Rectal smooth muscle tissue (tissue), 1 donor: ENCODE measurements around the gene ALDH9A1.

Experiments
- H3K27ac ChIP-seq: one replicate; pipeline ENCODE4 v1.7.0; 2013; ENCODE audit warnings: low read depth, low read length, inconsistent platforms
- H3K27me3 ChIP-seq: one replicate; pipeline ENCODE4 v1.7.0; 2013; ENCODE audit warnings: low read length; ENCODE audit not compliant: control insufficient read depth, insufficient read depth
- H3K36me3 ChIP-seq: one replicate; pipeline ENCODE4 v1.7.0; 2013; ENCODE audit warnings: low read length; ENCODE audit not compliant: control insufficient read depth, insufficient read depth
- H3K4me1 ChIP-seq: one replicate; pipeline ENCODE4 v1.7.0; 2013; ENCODE audit warnings: low read length; ENCODE audit not compliant: control insufficient read depth, insufficient read depth
- H3K4me3 ChIP-seq: one replicate; pipeline ENCODE4 v1.7.0; 2013; ENCODE audit warnings: low read length
- H3K9ac ChIP-seq: one replicate; pipeline ENCODE4 v1.7.0; 2013; ENCODE audit warnings: low read length

Gene ALDH9A1

GRCh38 chr1:165635823-165636222 is 62.5 kb downstream of the ALDH9A1 start:
- H3K36me3 ChIP-seq = peaks cover 5% of the 10 kb centered on the region
- peaks cover 12% of the 10 kb centered on the region for H3K4me1 ChIP-seq
- no peaks in the 10 kb centered on the region for H3K27me3 ChIP-seq
- H3K27ac ChIP-seq = no peak overlapping the region
- H3K4me3 ChIP-seq = no peak overlapping the region
- H3K9ac ChIP-seq = no peak overlapping the region

GRCh38 chr1:165635329-165635728 is 63.0 kb downstream of the ALDH9A1 start:
- Histone ChIP-seq H3K27ac (no peak overlapping the region), H3K4me1 (peaks cover 12% of the 10 kb centered on the region), H3K36me3 (peaks cover 5% of the 10 kb centered on the region), H3K9ac (no peak overlapping the region), H3K4me3 (no peak overlapping the region), H3K27me3 (no peaks in the 10 kb centered on the region)

- Histone ChIP-seq H3K27ac (no peak overlapping the region), H3K27me3 (no peaks in the 10 kb centered on the region), H3K4me1 (peaks cover 12% of the 10 kb centered on the region), H3K9ac (no peak overlapping the region), H3K36me3 (peaks cover 5% of the 10 kb centered on the region), H3K4me3 (no peak overlapping the region)
These were observed 64.0 kb downstream of the ALDH9A1 start for GRCh38 chr1:165634154-165634921.

- no peaks in the 10 kb centered on the region for H3K27me3 ChIP-seq
- H3K36me3 ChIP-seq = no peaks in the 10 kb centered on the region
- no peak overlapping the region for H3K9ac ChIP-seq
- no peak overlapping the region for H3K4me3 ChIP-seq
- no peak overlapping the region for H3K27ac ChIP-seq
- peaks cover 12% of the 10 kb centered on the region for H3K4me1 ChIP-seq
These were observed 64.7 kb downstream of the ALDH9A1 start for GRCh38 chr1:165633614-165634013.

- peak overlapping the region; percentile 90 for H3K4me3 ChIP-seq
- H3K27me3 ChIP-seq = no peaks in the 10 kb centered on the region
- peaks cover 12% of the 10 kb centered on the region for H3K4me1 ChIP-seq
- no peak overlapping the region for H3K27ac ChIP-seq
- no peak overlapping the region for H3K9ac ChIP-seq
- no peaks in the 10 kb centered on the region for H3K36me3 ChIP-seq
These were observed 65.9 kb downstream of the ALDH9A1 start for GRCh38 chr1:165632491-165632890.

GRCh38 chr1:165632152-165632469 is 66.3 kb downstream of the ALDH9A1 start:
- peaks cover 12% of the 10 kb centered on the region for H3K4me1 ChIP-seq
- peak overlapping the region; percentile 53 for H3K9ac ChIP-seq
- H3K36me3 ChIP-seq = no peaks in the 10 kb centered on the region
- peak overlapping the region; percentile 90 for H3K4me3 ChIP-seq
- H3K27me3 ChIP-seq = no peaks in the 10 kb centered on the region
- peak overlapping the region; percentile 91 for H3K27ac ChIP-seq

GRCh38 chr1:165631342-165632151 is 66.8 kb downstream of the ALDH9A1 start:
- H3K9ac ChIP-seq = peak overlapping the region; percentile 53
- peaks cover 12% of the 10 kb centered on the region for H3K4me1 ChIP-seq

GRCh38 chr1:165630629-165631341 is 67.6 kb downstream of the ALDH9A1 start, which contains the start of gene MGST3:
TSS of gene MGST3 (plus strand) at chr1:165631234. CDS start at chr1:165649848, 18,614 bp downstream.
- peak within 1 kb of the TSS; percentile 90 for H3K4me3 ChIP-seq
- peak within 1 kb of the TSS; percentile 91 for H3K27ac ChIP-seq
- no peaks in the 10 kb centered on the region for H3K36me3 ChIP-seq
- H3K27me3 ChIP-seq = no peaks in the 10 kb centered on the region
- peak within 1 kb of the TSS; percentile 59 for H3K9ac ChIP-seq
- peaks cover 12% of the 10 kb centered on the region for H3K4me1 ChIP-seq

More at GRCh38 chr1:165631342-165632151, 66.8 kb downstream of the ALDH9A1 start:
- H3K36me3 ChIP-seq = no peaks in the 10 kb centered on the region
- H3K27ac ChIP-seq = peak overlapping the region; percentile 91
- peak overlapping the region; percentile 90 for H3K4me3 ChIP-seq
- H3K27me3 ChIP-seq = no peaks in the 10 kb centered on the region

GRCh38 chr1:165629848-165630628 is 68.3 kb downstream of the ALDH9A1 start:
- Histone ChIP-seq H3K27ac (peak overlapping the region; percentile 91), H3K9ac (peak overlapping the region; percentile 59), H3K4me3 (peak overlapping the region; percentile 90), H3K4me1 (peaks cover 12% of the 10 kb centered on the region), H3K36me3 (no peaks in the 10 kb centered on the region), H3K27me3 (no peaks in the 10 kb centered on the region)

GRCh38 chr1:165629151-165629550 is 69.2 kb downstream of the ALDH9A1 start:
- H3K27ac ChIP-seq = no peak overlapping the region
- H3K4me1 ChIP-seq = peaks cover 12% of the 10 kb centered on the region
- H3K27me3 ChIP-seq = no peaks in the 10 kb centered on the region
- no peak overlapping the region for H3K9ac ChIP-seq
- H3K4me3 ChIP-seq = no peak overlapping the region
- H3K36me3 ChIP-seq = no peaks in the 10 kb centered on the region

GRCh38 chr1:165628147-165628822 is 70.1 kb downstream of the ALDH9A1 start:
- Histone ChIP-seq H3K27me3 (no peaks in the 10 kb centered on the region), H3K9ac (no peak overlapping the region), H3K36me3 (no peaks in the 10 kb centered on the region), H3K27ac (no peak overlapping the region), H3K4me1 (peaks cover 8% of the 10 kb centered on the region), H3K4me3 (no peak overlapping the region)
